HG03457 (cell line): ENCODE results near the gene LIN37.
"Not testable (repeated sequence)": the region's sequence is repeated elsewhere in the genome, so short reads cannot be mapped to it uniquely, and the experiment has no call there.

Source experiments
- ATAC-seq: cut with Tn5 transposase; IDR thresholded peaks from one replicate; pipeline ENCODE4 v1.9.1; 2021; ENCODE audit warnings: moderate number of reproducible peaks; ENCODE audit not compliant: unreplicated experiment

LIN37 gene

GRCh38 chr19:35719402-35720162 lies 28.8 kb upstream of the LIN37 start:
- ATAC-seq: no peak

DNA sequence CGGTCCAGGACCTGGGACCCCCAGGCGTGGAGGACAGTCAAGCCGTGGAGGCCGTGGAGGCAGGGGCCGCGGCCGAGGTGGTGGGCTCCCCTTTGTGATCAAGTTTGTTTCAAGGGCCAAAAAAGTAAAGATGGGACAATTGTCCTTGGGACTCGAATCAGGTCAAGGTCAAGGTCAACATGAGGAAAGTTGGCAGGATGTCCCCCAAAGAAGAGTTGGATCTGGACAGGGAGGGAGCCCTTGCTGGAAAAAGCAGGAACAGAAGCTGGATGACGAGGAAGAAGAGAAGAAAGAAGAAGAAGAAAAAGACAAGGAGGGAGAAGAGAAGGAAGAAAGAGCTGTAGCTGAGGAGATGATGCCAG lies 28.2 kb upstream of the LIN37 start:
- no peak for ATAC-seq

GRCh38 chr19:35720648-35721047 lies 27.7 kb upstream of the LIN37 start:
- ATAC-seq: no peak

- ATAC-seq: no peak
Measured at GRCh38 chr19:35721374-35721773, 27.0 kb upstream of the LIN37 start.

DNA sequence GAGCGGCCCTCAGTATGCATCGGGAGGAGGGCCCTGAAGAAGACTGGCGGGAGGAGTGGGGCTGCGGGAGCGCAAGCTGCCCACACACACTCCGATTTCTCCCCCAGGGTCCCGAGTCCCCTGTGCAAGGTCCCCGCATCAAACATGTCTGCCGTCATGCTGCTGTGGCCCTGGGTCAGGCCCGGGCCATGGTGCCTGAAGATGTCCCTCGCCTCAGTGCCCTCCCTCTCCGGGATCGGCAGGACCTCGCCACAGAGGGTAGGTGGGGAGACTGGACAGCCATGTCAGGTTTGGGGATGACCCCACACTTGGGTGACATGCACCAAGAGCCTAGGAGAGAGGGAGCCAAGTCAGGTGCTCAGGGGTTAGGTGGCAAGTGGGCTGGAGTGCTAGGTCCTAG lies 25.9 kb upstream of the LIN37 start:
- no peak for ATAC-seq

DNA sequence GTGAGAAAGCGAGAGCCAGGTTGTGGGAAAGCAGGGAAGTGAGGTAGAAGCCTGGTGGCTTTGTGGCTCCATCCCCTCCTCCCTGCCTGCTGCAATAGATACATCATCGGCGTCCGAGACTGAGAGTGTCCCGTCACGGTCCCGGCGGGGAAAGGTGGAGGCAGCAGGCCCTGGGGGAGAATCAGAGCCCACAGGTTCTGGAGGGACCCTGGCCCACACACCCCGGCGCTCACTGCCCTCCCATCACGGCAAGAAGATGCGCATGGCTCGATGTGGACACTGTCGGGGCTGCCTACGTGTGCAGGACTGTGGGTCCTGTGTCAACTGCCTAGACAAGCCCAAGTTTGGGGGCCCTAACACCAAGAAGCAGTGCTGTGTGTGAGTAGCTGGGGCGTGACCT lies 25.5 kb upstream of the LIN37 start:
- ATAC-seq: no peak

GRCh38 chr19:35723671-35724070 lies 24.7 kb upstream of the LIN37 start:
- no peak for ATAC-seq

DNA sequence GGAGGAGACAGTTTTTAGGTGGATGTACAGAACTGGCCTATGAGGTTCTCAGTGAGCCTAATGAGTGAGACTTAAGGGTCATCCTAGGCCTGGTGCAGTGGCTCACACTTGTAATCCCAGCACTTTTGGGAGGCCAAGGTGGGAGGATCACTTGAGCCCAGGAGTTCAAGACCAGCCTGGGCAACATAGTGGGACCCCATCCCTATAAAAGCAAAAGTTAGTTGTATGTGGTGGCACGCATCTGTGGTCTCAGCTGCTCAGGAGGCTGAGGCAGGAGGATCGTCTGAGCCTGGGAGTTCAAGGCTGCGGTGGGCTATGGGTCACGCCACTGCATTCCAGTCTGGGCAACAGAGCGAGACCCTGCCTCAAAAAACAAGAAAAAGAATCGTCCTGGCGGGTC lies 24.2 kb upstream of the LIN37 start:
- ATAC-seq: not testable (repeated sequence)

DNA sequence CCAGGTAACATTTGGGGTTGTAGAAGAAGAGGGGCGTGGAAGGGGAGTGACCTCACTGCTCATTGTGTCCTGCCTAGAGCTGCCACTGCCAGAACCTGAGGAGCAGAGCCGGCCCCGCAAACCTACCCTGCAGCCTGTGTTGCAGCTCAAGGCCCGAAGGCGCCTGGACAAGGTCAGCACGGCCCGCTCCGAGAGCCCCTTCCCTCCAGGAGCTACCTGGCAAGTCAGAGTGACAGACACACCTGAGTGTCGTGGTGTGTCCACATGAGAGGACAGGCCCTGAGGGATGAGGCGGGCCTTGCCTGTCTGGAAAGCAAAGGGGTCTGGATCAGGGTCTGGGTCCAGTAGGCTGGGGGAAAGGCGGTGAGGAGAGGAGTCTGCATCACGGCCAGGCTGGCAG lies 23.8 kb upstream of the LIN37 start:
- no peak for ATAC-seq

GRCh38 chr19:35725216-35725861 lies 23.0 kb upstream of the LIN37 start:
- ATAC-seq: no peak

- no peak for ATAC-seq
Measured at GRCh38 chr19:35727053-35727955, 21.1 kb upstream of the LIN37 start.

DNA sequence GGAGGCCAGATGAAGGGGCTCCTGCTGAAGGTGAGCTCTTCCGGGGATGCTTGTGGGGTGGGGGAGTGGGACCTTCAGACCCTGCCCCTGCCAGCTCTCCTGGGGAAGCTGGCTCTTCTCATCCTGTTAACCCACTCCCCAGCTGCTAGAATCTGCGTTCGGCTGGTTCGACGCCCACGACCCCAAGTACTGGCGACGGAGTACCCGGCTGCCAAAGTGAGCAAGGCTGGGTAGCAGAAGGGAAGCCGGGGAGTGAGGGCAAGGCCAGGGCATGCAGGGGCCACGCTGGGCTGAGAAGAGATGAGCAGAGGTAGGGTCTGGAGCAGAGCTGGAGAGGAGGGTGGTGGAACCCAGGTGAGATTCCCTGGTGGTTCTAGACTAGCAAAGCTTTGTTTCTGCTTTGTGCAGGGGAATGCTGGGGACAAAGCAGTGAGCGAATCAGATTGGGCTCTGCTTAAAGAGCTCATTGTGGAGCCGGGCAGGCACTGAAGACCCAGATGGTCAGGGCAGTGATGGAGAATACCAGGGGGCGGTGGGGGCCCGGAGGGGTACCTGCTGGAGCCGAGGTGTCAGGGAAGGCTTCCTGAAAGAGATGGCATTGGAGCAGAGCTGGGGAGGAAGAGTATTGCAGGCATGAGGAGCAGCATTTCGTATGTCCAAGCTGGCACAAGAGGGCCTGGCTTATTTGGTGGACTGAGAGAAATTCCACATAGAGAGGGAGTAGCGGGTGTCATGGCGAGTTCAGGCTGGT lies 20.2 kb upstream of the LIN37 start:
- ATAC-seq: no peak

- ATAC-seq: no peak
Measured at GRCh38 chr19:35729021-35729420, 19.4 kb upstream of the LIN37 start.

DNA sequence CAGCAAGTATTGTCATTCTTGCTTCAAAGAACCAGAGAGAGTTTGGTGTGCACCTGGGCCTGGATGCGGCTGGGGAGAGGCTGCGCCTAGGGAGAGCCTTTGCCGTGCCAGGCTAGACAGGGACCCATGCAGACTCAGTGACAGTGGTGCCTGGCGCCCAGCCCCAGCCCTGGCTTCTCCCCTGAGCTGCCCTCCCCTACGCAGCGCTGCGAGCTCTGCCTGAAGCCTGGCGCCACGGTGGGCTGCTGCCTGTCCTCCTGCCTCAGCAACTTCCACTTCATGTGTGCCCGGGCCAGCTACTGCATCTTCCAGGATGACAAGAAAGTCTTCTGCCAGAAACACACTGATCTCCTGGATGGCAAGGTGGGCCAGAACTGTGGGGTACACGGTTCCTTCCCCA lies 18.6 kb upstream of the LIN37 start:
- no peak for ATAC-seq

- no peak for ATAC-seq
Measured at GRCh38 chr19:35730326-35730725, 18.1 kb upstream of the LIN37 start.

- ATAC-seq: no peak
Measured at GRCh38 chr19:35731353-35731752, 17.0 kb upstream of the LIN37 start.

DNA sequence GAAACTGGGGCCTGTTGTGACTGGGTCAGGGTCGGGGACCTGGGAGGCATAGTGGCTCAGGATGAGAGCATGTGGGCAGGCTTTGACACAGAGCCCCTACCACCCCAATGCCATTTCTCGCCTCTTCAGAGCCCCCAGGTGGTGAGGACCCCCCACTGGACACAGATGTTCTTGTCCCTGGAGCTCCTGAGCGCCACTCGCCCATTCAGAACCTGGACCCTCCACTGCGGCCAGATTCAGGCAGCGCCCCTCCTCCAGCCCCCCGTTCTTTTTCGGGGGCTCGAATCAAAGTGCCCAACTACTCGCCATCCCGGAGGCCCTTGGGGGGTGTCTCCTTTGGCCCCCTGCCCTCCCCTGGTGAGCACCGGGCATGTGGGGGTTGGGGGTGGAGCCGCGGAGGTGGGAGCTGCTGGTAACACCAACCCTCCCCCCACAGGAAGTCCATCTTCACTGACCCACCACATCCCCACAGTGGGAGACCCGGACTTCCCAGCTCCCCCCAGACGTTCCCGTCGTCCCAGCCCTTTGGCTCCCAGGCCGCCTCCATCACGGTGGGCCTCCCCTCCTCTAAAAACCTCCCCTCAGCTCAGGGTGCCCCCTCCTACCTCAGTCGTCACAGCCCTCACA lies 16.5 kb upstream of the LIN37 start:
- ATAC-seq: no peak

GRCh38 chr19:35732540-35733179 lies 15.7 kb upstream of the LIN37 start:
- ATAC-seq: no peak

GRCh38 chr19:35733180-35734125 lies 14.9 kb upstream of the LIN37 start:
- no peak for ATAC-seq
